GM12891 (cell line): ENCODE results near the gene PGBD5.

Experiments used
- POLR2A ChIP-seq: IDR thresholded peaks from 2 replicates; pipeline ENCODE4 v1.6.1; 2011; ENCODE audit warnings: low read depth, low read length, control low read depth
- POLR2AphosphoS5 ChIP-seq: IDR thresholded peaks from 2 replicates; pipeline ENCODE4 v1.6.1; 2011; ENCODE audit warnings: low read depth, low read length, control low read depth
- POU2F2 ChIP-seq: IDR thresholded peaks from 2 replicates; pipeline ENCODE4 v1.6.1; 2011; ENCODE audit warnings: low read depth, mild to moderate bottlenecking, control low read depth, low read length, moderate library complexity
- SPI1 ChIP-seq: IDR thresholded peaks from 2 replicates; pipeline ENCODE4 v1.6.1; 2011; ENCODE audit warnings: low read depth, low read length, control low read depth
- TAF1 ChIP-seq: IDR thresholded peaks from 2 replicates; pipeline ENCODE4 v1.6.1; 2011; ENCODE audit warnings: low read depth, low read length, control low read depth

GRCh38 chr1:230349020-230349393, 77.1 kb downstream of the PGBD5 start:
- TF ChIP-seq POLR2A (no peak), SPI1 (no peak), TAF1 (no peak), POLR2AphosphoS5 (no peak), POU2F2 (no peak)
